Measurements from ENCODE around the gene GEMIN7.
"Not testable (repeated sequence)": the region's sequence is repeated elsewhere in the genome, so short reads cannot be mapped to it uniquely, and the experiment has no call there.

The GEMIN7 gene

GRCh38 chr19:45104658-45105349, 25.7 kb downstream of the GEMIN7 start:
- DNase-seq = no peak

GRCh38 chr19:45106363-45106762, 27.3 kb downstream of the GEMIN7 start:
- DNase-seq = not testable (repeated sequence)

GRCh38 chr19:45107621-45108150, 28.6 kb downstream of the GEMIN7 start:
- DNase-seq = peak; percentile 28

GRCh38 chr19:45110851-45111266, 31.8 kb downstream of the GEMIN7 start:
- DNase-seq = no peak

- DNase-seq = no peak
Observed at GRCh38 chr19:45112111-45112827, 33.2 kb downstream of the GEMIN7 start.

- no peak for DNase-seq
Observed at GRCh38 chr19:45113628-45114027, 34.6 kb downstream of the GEMIN7 start.

- DNase-seq = no peak
Observed at GRCh38 chr19:45114116-45114515, 35.1 kb downstream of the GEMIN7 start.

GRCh38 chr19:45115809-45116615, 37.0 kb downstream of the GEMIN7 start:
- DNase-seq = no peak

GRCh38 chr19:45117167-45117594, 38.1 kb downstream of the GEMIN7 start:
- DNase-seq = no peak

GRCh38 chr19:45117671-45118070, 38.6 kb downstream of the GEMIN7 start:
- DNase-seq = no peak

GRCh38 chr19:45118106-45118505, 39.0 kb downstream of the GEMIN7 start:
- no peak for DNase-seq

GRCh38 chr19:45118591-45119355, 39.7 kb downstream of the GEMIN7 start:
- not testable (repeated sequence) for DNase-seq

- DNase-seq = no peak
Observed at GRCh38 chr19:45119582-45119981, 40.5 kb downstream of the GEMIN7 start.

- DNase-seq = no peak
Observed at GRCh38 chr19:45121827-45122345, 42.8 kb downstream of the GEMIN7 start.

GRCh38 chr19:45122832-45123231, 43.8 kb downstream of the GEMIN7 start:
- no peak for DNase-seq

- DNase-seq = no peak
Observed at GRCh38 chr19:45123440-45123850, 44.4 kb downstream of the GEMIN7 start.

- DNase-seq = no peak
Observed at GRCh38 chr19:45124021-45124420, 45.0 kb downstream of the GEMIN7 start.

GRCh38 chr19:45125360-45125759, 46.3 kb downstream of the GEMIN7 start:
- no peak for DNase-seq

- peak; percentile 39 for DNase-seq
Observed at GRCh38 chr19:45125975-45126493, 47.0 kb downstream of the GEMIN7 start.

- no peak for DNase-seq
Observed at GRCh38 chr19:45126654-45127053, 47.6 kb downstream of the GEMIN7 start.

- no peak for DNase-seq
Observed at GRCh38 chr19:45128146-45128545, 49.1 kb downstream of the GEMIN7 start.

- DNase-seq = no peak
Observed at GRCh38 chr19:45128806-45129205, 49.7 kb downstream of the GEMIN7 start.

Measured in fibroblast of skin of abdomen (primary cell).